Ureter (tissue), 1 donor: Measurements from ENCODE around the gene PHF8. TPM values are rescaled to one million over a fixed set of nuclear protein-coding genes. Genes with fewer than 3 reads are reported as not detected.

Source experiments
- DNase-seq: peaks from one replicate; pipeline ENCODE4 v3.0.0-alpha.2; 2020; ENCODE audit warnings: low spot score
- total RNA-seq: library from RNA; stranded (reverse); gene quantifications from one replicate; pipeline ENCODE4 v1.2.4, GENCODE V29; 2023
- donor health status: DM: yes; HTN: yes; CAD: no.

The PHF8 gene
- total RNA-seq, 1 donor from 2014 or later = 52.4 TPM

DNA sequence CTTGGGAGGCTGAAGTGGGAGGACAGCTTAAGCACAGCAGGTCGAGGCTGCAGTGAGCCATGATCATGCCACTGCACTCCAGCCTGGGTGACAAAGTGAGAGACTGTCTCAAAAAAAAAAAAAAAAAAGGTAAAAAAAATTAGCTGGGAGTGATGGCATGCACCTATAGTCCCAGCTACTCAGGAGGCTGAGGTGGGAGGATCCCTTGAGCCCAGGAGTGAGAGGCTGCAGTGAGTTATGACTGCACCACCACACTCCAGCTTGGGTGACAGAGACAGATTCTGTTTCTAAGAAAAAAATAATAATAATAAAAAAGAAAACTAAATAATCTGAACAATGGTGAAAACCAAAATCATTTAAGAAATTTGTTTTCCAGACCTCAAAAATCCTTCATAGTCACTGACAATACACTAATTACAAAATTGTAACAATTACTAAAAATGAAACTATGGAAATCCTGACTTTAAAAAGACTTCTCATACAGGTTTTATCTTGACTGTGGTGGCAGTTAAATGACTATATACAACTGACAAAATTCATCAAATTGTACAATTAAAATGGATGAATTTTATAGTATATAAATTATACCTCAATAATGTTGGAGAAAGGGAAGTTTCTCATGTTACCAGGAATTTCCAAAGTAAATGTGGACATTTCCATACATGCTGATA lies 31.3 kb downstream of the PHF8 start:
- no peak for DNase-seq

DNA sequence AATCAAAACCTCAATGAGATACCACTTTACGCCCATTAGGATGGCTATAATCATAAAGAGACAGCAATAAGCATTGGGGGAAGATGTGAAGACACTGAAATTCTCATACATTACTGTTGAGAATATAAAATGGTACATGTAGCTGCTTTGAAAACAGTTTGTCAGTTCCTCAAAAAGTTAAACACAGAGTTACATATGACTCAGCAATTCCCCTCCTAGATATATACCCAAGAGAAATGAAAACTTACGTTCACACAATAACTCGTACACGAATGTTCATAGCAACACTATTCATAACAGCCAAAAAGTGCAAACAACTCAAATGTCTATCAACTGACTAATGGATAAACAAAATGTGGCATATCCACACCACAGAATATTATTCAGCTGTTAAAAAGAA lies 36.6 kb downstream of the PHF8 start:
- DNase-seq = no peak

DNA sequence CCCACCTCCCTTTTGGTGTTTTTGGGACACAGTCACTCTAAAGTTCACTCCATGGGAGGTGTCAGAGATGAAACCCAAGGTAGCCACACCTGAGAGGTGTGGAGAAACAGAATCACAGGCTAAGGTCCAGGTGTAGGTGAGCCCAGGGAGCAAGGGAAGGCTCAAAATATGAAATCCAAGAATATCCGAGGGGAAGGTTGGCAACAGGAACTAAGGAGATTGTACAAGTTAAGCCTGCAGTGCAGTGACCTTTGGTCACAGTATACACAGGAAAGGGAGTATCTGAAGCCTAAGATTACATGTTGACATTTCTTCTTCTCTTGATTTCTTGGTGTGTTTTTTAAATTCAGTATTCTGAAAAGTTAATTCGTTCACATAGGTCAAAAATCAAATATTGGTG lies 46.5 kb downstream of the PHF8 start:
- no peak for DNase-seq

DNA sequence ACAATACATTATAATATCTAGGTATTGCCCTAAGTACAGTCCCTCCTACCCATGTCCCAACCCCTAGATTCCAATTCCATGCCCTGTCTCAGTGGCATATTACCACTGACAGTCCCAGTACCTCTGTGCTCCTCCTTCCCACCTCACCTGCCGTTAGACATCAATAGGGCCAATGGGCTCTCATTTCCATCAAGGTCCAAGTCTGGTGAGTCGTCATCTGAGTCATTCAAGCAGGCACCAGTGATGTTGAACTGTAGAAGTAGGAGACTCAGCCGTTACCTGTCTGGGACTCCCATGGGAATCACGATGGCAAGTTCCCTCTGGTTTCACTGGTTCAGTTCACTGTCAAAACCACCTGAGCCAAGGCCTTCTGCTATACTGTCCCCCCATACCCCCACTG lies 51.7 kb downstream of the PHF8 start:
- DNase-seq = no peak

DNA sequence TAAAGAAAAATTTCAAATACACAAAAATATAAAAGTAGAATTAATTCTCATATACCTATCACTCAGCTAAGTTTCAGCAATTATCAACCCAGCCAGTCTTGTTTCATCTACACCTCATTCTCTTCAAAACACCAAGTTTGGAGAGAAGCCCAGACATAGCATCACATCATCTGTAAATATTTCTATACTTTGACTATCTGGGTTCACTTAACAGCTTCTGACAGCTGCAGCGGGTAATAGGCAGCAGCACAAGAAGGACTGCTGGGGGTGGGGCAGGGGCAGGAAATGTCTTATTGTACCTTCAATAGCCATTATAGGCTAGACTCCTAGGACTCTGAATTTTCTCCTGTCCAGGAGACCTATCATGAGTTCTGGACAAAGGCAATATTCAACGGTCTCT lies 54.1 kb downstream of the PHF8 start:
- no peak for DNase-seq

DNA sequence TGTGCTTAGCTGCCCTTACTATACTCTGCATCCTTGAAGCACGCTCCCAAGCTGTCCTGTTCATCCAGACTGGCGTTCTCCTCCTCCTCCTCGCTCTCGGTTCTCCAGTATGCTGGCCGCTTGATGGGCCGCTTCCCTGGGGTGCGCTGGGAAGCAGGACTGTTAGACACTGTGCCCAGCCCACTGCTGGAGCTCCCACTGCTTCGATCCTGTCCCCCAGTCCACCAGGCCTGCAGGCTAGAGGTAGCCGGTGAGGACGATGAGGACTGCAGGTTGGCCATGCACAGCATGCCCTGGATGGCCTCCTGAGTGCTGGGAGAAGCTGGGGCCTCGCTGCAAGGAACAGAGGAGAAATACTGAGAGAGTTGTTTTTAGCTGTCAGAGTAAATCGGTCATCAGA lies 59.4 kb downstream of the PHF8 start:
- no peak for DNase-seq

DNA sequence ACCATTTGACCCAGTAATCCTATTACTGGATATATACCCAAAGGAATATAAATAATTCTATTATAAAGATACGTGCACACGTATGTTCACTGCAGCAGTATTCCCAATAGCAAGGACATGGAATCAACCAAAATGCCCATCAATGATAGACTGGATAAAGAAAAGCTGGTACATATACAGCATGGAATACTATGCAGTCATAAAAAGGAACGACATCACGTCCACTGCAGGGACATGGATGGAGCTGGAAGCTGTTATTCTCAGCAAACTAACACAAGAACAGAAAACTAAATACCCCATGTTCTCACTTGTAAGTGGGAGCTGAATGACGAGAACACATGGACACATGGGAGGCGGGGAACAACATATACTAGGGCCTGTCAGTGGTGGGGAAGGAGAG lies 69.7 kb downstream of the PHF8 start:
- DNase-seq = no peak

DNA sequence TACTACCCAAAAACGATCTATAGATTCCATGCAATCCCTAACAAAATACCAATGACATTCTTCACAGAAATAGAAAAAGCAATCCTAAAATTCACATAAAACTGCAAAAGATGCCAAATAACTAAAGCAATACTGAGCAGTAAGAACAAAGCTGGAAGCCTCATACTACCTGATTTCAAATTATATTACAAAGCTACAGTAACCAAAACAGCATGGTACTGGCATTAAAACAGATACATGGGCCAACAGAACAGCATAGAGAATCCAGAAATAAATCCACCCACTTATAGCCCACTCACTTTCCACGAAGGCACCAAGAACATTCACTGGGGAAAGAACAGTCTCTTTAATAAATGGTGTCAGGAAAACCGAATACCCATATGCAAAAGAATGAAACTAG lies 74.7 kb downstream of the PHF8 start:
- no peak for DNase-seq

DNA sequence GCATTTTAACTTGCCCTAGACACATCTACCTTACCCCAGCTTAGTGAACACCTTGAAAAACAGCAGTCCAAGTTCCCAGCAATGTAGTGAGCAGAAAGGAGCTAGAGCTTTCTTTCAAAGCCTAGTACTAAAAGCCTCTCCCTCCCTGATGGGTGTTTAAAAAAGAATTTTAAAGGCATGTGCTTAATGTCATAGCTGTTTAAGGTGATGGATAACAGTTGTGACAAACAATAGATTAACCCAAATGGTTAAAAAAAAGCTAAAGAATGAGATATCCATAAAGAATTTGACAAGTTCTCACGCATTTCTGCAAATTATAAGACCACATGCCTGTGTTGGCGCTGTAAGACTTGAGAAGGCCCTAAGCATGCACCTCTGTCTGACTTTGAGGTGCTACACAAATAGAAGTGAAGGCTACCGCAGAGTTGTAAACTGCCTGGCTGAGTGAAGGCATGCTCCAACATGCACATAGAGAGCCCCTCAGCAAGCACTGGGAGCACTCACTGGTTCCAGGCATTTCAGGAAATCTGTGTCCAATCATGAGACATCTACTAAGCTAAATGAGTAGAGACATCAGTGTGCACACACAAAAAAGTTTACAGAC lies 94.0 kb downstream of the PHF8 start:
- DNase-seq = no peak

DNA sequence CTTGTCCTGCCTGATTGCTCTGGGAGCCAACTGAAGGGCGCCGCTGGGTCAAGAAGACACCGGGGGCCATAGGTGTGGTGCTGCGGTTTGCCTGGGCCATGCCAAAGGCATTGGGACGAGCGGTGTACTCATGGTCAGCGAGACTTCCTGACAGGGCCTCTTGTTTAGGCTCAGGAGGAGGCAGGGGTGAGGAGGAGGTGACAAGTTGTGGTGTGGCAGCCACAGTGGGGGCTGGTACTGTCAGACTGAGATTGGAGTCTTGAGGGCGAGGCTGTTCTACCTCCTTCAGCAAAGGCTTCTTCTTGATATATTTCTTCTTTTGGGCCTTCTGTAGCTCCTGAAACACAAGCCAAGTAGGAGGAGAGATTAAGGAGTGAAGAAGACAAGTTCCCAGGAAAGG lies 104.1 kb downstream of the PHF8 start:
- no peak for DNase-seq

DNA sequence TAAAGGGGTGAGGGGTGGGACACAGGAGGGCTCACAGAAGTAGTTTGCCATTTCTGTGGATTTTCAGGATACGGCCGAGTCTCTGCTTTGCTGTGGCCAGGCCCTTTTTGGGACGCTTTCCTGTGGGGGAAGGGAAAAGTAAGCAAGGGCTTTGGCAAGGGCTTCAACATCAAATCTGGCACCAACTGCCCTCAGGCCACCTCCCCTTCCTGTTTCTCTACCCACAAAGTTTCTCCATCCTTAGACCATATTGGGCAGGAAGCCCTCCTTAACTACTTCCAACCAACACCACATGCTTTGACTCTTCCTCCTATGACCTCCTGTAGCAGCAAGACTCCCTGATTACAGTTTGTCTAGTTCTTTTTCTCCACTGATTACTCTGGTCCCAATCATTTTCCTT lies 105.1 kb downstream of the PHF8 start:
- no peak for DNase-seq

DNA sequence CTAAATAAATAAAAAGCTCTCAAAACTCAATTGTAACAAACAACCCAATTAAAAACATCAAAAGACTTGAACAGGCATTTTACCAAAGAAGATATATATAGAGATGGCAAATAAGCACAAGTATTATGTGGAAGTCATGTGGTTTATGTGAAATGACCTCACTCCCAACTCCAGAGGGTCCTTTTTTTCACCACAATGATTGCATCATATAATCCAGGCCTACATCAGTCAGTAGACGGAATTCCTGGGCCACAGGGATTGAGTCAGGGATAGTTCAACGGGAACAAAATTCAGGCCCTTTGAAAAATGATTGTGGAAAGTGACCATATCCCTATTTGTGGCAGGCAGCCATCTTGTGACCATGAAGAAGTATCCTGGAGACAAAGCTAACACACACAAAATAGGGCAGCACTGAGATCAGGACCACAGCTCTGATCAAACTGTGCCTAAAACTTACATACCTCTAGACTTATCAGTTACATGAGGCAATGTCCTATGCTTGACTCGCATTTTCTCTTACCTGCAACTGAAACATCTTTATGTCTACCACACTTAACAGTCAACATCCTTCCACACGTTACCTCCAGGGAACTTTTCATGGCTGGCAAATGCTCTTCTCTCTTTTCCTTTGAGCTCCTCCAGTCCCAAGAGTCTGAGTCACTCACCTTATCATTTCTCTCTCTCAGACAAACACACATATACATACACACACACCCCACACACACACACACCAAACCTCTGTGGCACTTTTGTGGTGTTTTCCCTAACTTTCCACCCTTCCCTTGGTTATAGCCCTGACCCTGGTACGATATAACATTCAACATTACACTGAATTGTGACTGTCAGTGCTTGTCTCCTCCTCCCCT lies 113.5 kb downstream of the PHF8 start:
- DNase-seq = no peak

DNA sequence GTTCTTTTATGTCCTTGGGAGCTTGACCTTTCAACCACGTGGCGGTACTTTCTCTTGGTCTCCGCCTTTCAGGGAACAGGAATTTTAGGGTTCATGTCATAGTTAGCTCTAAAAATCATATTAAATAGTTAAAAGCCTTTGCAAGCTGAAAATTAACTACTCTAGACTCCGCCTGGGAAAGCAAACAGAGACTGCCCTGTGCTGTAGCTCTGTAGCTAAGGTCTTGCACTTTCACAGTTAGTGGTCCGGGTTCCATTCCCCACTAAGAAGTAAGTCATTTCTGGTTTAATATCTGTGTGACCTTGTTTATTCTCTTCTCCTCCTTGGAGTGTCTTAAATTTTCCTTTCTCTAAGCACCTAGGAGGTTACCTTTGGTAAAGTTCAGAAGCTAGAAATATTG lies 118.2 kb downstream of the PHF8 start:
- DNase-seq = no peak

DNA sequence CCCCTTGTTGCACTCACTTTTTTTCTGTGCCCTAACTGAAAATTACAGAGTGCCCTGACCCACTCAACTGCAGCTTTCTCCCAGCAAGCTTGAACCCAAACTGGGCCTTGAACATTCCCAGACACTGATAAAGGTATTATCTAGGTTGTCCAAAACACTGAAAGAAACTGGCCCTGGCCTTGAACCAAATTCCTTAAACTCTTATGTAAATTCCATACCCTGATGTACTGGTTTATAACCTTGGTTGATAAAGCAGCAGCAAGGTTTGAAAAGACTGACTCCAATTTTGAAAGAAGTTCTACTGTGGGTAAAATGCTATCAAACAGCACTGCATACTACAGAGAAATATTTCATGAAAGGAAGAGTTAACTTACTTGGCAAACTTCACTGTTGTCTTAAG lies 125.6 kb downstream of the PHF8 start:
- no peak for DNase-seq

DNA sequence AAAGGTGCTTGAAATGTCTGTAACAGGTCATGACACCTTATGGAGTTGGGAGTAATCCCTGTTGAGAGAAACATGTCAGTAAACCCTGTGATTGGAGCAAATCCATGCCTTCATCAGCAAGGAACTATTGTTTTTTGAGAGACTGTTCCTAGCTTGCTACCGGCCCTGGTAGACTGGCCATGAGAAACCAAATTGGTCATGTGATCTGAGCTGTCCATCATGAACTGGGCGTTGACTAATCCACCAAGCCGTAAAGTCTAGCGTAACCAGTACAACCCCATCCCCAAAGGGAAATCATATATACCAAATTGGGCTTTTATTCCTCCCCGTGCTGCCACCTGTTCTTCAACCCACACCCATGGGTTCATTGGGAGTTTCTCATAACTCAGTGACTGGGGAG lies 143.7 kb downstream of the PHF8 start:
- no peak for DNase-seq

DNA sequence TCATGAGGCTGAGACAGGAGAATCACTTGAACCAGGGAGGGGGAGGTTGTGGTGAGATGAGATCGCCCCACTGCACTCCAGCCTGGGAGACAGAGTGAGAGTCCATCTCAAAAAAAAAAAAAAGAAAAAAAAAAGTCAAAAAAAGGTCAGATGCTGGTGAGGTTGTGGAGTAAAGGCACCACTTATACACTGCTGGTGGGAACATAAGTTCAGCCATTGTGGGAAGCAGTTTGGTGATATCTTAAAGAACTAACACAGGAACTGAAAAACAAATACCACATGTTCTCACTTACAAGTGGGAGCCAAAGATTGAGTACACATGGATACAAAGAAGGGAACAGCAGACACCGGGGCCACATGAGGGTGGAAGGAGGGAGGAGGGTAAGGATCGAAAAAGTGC lies 149.0 kb downstream of the PHF8 start:
- DNase-seq = no peak

Other genes with a start within 250 kb of the PHF8 start
- gene FAM120C, start 138.8 kb upstream of the PHF8 start, total RNA-seq = 17.2 TPM